PFSK-1 (cell line): ENCODE results near the gene STAMBPL1.

Experiments
- REST ChIP-seq, 2 experiments: IDR thresholded peaks; 2 replicates each; pipeline versions ENCODE4 v1.6.1 to v1.8.0; 2011 to 2012; ENCODE audit warnings: low read depth in 2 of 2, low read length in 2 of 2, control low read depth in 1 of 2, inconsistent platforms in 1 of 2, mild to moderate bottlenecking in 1 of 2, moderate library complexity in 1 of 2; ENCODE audit not compliant: insufficient read depth in 1 of 2
- SIN3A ChIP-seq: IDR thresholded peaks from 2 replicates; pipeline ENCODE4 v1.6.1; 2012; ENCODE audit warnings: mild to moderate bottlenecking, low read length, moderate library complexity, borderline replicate concordance; ENCODE audit not compliant: insufficient read depth
- TAF1 ChIP-seq: IDR thresholded peaks from 2 replicates; pipeline ENCODE4 v1.6.1; 2012; ENCODE audit warnings: low read length, control low read depth, borderline replicate concordance; ENCODE audit not compliant: insufficient read depth

- TF ChIP-seq REST (IDR thresholded peaks at IDR 0.05; ENCODE audit: insufficient read depth in 1 of 2, low read depth in 2 of 2, low read length in 2 of 2) (no peak), SIN3A (no peak), TAF1 (no peak)
These were observed 36.9 kb downstream of the STAMBPL1 start for GRCh38 chr10:88916986-88917385.
